DMS153 (cell line): ENCODE measurements around the gene RERG.
"Not testable (repeated sequence)": the region's sequence is repeated elsewhere in the genome, so short reads cannot be mapped to it uniquely, and the experiment has no call there.

Experiments
- DNase-seq: peaks from one replicate; lab custom pipeline; 2025; lab: John Stamatoyannopoulos, UW

RERG gene

DNA sequence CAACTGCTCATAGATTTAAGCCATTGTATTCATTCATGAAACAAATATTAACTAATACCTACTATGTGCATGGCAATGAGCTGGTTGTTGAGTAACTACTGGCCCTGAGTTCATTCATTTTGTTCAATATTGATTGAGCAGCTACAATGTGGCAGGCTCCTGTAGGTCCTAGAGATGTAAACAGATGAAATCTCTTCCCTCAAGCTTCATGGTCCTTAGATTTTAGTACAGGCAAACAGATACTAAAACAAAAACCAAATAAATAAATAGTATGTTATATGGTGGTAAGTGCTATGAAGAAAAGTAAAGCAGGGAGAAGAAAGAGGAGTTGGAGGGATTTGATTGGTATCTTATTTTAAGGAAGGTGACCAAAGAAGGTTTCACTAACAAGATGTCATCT lies 77.8 kb downstream of the RERG start:
- no peak for DNase-seq

GRCh38 chr12:15142711-15143110 lies 78.5 kb downstream of the RERG start:
- no peak for DNase-seq

- DNase-seq, result no peak
Measured at GRCh38 chr12:15131431-15131830, 89.8 kb downstream of the RERG start.

- no peak for DNase-seq
Measured at GRCh38 chr12:15130541-15130940, 90.7 kb downstream of the RERG start.

DNA sequence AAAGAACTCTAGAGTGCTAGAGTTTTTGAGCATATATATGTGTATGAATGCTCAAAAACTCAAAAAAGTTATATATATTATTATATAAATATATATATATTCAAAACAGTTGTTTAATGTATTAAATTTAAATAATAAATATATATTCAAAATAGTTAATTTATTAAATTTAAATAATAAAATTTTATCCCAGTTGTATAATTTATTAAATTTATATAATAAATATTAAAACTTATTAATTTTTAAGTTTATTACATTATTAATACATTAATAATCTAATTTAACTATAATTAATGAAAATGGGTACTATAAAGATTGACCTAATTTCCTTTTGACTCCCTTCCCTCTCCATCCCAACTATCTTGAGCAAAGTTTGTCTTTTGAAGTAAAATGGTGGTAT lies 97.8 kb downstream of the RERG start:
- DNase-seq, result no peak

DNA sequence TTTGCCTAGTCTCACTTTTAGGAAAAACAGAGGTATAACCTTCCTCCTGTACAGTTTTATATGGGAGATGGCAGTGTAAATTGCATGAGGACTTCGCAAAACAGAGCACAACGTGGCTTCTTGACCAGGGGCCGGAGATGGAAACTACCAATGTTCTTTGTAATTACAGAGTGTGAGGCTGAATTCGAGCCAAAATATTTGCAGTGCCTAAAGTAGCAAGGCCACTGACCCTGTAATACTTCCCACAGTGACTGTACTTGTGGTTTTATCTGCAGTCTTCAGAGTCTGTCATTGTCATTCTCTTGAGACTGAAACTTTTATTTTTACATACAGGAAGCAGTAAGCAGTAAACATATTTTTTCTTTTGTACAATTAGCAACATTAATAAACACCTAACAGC lies 98.9 kb downstream of the RERG start:
- no peak for DNase-seq

GRCh38 chr12:15118955-15119354 lies 102.3 kb downstream of the RERG start:
- no peak for DNase-seq

GRCh38 chr12:15116983-15117382 lies 104.2 kb downstream of the RERG start:
- DNase-seq, result no peak

DNA sequence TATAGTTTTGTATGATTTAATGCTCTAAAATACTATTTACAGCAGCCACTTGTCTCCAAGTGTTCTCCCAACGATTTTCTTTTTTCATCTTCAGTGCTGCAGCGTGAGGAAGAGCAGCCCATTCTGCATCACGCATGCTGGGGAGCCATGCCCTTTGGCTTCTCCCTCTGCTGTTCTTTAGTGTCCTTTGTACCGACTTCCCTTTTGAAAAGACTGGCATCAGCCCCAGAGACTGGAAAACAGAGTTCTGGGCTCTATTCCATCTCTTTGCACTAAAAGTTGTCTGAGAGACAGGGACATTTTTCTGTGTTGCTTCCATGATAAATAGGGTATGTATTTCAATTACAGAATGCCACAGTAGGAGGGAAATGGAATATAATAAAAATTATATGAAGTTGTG lies 105.1 kb downstream of the RERG start:
- no peak for DNase-seq

DNA sequence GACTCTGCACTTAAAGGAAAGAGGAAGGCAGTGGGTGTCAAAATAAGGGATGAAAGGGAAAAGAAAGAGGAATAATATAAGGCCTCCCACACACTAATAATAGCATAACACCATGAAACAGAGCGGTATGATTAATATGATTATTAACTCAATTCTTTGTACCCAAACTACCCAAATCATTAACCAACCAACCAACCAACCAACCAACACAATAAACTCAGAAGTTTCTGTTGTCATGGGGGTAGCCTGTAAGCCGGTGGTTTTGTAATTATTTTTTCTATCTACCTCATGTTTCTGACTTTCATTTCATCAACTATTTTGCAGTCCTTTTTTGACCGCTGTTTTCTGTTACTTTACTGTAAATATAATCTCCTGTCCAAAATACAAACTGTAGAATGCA lies 105.8 kb downstream of the RERG start:
- DNase-seq, result no peak

DNA sequence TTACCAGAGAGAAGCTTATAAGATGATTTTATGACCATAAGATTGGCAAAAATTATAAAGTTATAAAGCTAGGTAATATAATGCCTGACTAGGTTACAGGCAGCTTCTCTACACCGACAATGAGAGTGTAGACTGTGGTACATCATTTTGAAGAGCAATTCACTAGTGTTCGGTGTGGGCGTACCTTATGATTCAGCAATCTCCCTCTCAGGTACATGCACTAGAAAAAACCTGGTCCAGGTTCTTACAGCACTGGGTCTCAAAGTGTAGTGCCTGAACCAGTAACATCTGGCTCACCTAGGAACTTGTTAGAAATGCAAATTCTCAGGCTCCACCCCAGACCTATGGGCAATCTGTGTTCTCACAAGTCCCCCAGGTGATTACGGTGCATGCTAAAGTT lies 106.7 kb downstream of the RERG start:
- DNase-seq, result no peak

DNA sequence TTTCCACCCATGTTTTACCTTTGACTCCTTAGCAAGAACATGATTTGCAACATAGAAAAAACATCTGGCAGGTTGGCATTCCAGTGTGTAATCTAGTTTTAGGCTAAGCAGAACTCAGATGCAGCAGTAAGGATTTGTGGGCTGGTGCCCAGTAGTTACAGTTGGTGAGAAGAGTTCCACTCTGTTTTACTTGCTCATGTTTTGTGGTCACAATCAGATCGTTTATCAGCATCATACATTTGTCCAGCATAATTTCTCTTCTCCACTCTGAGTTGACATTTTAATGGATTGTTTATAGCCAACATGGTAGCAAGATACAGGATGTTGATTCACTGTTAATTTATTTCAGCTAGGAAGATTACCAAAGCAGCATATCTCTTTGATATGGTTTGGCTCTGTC lies 128.4 kb downstream of the RERG start:
- no peak for DNase-seq

DNA sequence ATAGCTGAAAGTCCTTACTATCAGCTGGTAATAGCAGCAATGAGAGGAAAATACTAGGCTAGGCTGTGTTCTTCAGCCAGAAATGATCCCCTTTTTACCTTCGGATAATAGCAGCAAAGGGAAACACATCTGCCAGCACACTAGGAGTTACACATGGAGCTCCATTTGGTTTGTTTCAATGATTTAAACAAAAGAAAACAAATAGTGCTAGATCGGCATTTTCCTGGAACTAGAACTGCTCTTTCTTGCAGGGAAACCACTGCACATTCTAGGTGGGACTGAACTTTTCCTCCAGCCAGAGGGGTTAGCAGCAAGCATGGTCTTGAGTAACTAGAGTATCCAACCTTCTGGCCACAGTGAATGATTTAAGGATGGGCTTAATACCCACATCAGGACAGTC lies 130.8 kb downstream of the RERG start:
- no peak for DNase-seq

DNA sequence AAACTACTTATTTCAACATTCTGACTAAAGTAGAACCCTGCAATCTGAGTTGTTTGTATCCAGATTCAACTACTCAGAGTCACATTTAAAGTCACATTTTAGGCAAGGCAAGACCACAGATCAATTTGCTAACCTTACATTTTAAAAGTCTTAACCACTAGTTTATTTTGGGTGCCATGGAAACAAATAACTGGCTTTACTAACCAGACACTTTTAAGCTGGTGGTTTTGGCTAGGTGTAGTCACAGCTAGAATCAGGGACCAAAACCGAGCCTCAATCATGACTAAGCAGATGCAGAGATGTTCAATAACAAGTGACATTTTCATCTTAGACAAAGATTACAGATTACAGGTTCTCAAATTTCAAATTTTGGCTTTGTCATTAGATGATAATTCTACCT lies 133.1 kb downstream of the RERG start:
- no peak for DNase-seq

- not testable (repeated sequence) for DNase-seq
Measured at GRCh38 chr12:15077751-15078150, 143.5 kb downstream of the RERG start.

DNA sequence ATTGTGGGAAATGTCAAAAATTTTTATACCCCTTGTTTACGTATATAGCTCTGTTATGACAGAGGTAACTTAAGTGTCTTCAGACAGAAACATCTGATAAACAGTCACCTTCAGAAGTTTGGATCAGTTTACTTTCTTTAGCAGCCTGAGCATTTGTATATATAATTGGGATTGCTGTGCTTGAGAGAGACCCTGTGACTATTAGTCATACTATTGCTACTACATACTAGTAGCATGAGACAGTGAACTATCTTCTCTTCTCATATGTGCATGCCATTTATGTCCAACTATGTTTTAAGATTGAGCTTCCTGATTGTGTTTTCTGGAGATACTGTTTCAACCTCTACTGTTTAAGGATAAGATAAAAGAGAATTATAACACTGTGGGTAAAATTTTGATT lies 146.9 kb downstream of the RERG start:
- DNase-seq, result no peak

DNA sequence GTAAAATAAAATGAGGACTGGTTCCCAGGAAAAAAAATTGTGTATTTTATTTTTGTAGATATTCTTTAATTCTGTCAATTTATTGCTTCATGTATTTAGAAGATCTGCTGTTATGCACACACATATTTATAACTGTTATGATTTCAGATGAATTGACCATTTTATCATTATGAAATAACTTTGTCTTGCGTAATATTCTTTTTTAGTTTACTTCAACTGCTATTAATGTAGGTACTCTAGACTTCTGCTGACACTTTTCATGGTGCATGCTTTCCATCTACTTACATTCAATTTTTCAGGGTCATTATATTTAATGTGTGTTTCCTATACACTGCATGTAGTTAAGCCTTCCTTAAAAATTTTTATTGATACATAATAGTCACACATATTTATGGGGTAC lies 162.1 kb downstream of the RERG start:
- no peak for DNase-seq
